Measurements from ENCODE around the gene ENOX1.

Gene ENOX1

DNA sequence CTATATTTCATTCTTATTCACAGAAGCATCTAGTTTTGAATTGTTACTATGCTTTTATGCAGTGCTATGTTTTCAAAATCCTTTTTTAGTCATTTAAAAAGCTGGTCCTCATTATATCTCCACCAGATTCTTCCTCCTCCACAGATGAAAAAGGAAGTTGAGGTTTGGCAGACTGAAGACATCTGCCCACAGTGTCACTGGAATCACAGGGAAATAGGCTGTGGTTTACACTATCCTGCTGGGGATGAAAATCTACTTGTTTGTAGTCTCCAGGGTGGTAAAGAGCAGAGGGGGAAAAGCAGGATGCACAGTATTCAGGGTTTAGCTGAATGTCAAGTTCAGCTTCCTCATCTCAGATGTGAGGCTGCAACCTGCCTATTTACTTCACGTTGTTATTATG is 412.2 kb downstream of the ENOX1 start:
- TF ChIP-seq PPARA (CRISPR knock-in tag; IDR thresholded peaks at IDR 0.05; ENCODE audit: borderline replicate concordance) (no peak), ZFP30 (CRISPR knock-in tag; IDR thresholded peaks at IDR 0.05) (no peak), OSR1 (CRISPR knock-in tag; IDR thresholded peaks at IDR 0.05) (no peak), ISL1 (CRISPR knock-in tag; IDR thresholded peaks at IDR 0.05) (no peak), RARB (CRISPR knock-in tag; IDR thresholded peaks at IDR 0.05) (no peak), ZFP3 (CRISPR knock-in tag; IDR thresholded peaks at IDR 0.05) (no peak), ZNF8 (CRISPR knock-in tag; IDR thresholded peaks at IDR 0.05) (no peak), ZNF70 (CRISPR knock-in tag; IDR thresholded peaks at IDR 0.05) (no peak), ZNF565 (CRISPR knock-in tag; conservative IDR thresholded peaks at IDR 0.05; ENCODE audit: low read depth) (no peak), SNAI2 (CRISPR knock-in tag; IDR thresholded peaks at IDR 0.05) (no peak), ARNTL (CRISPR knock-in tag; IDR thresholded peaks at IDR 0.05; ENCODE audit: borderline replicate concordance, low read depth) (no peak), TOX (CRISPR knock-in tag; IDR thresholded peaks at IDR 0.05; ENCODE audit: borderline replicate concordance) (no peak), CSDC2 (CRISPR knock-in tag; IDR thresholded peaks at IDR 0.05) (no peak)
- TF ChIP-seq, protein P1, sequence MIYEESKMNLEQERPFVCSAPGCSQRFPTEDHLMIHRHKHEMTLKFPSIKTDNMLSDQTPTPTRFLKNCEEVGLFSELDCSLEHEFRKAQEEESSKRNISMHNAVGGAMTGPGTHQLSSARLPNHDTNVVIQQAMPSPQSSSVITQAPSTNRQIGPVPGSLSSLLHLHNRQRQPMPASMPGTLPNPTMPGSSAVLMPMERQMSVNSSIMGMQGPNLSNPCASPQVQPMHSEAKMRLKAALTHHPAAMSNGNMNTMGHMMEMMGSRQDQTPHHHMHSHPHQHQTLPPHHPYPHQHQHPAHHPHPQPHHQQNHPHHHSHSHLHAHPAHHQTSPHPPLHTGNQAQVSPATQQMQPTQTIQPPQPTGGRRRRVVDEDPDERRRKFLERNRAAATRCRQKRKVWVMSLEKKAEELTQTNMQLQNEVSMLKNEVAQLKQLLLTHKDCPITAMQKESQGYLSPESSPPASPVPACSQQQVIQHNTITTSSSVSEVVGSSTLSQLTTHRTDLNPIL (CRISPR knock-in tag; IDR thresholded peaks at IDR 0.05; ENCODE audit: low read depth) = no peak
- TF ChIP-seq, protein P2, sequence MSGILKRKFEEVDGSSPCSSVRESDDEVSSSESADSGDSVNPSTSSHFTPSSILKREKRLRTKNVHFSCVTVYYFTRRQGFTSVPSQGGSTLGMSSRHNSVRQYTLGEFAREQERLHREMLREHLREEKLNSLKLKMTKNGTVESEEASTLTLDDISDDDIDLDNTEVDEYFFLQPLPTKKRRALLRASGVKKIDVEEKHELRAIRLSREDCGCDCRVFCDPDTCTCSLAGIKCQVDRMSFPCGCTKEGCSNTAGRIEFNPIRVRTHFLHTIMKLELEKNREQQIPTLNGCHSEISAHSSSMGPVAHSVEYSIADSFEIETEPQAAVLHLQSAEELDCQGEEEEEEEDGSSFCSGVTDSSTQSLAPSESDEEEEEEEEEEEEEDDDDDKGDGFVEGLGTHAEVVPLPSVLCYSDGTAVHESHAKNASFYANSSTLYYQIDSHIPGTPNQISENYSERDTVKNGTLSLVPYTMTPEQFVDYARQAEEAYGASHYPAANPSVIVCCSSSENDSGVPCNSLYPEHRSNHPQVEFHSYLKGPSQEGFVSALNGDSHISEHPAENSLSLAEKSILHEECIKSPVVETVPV (CRISPR knock-in tag; IDR thresholded peaks at IDR 0.05) = no peak
- TF ChIP-seq, protein P3, sequence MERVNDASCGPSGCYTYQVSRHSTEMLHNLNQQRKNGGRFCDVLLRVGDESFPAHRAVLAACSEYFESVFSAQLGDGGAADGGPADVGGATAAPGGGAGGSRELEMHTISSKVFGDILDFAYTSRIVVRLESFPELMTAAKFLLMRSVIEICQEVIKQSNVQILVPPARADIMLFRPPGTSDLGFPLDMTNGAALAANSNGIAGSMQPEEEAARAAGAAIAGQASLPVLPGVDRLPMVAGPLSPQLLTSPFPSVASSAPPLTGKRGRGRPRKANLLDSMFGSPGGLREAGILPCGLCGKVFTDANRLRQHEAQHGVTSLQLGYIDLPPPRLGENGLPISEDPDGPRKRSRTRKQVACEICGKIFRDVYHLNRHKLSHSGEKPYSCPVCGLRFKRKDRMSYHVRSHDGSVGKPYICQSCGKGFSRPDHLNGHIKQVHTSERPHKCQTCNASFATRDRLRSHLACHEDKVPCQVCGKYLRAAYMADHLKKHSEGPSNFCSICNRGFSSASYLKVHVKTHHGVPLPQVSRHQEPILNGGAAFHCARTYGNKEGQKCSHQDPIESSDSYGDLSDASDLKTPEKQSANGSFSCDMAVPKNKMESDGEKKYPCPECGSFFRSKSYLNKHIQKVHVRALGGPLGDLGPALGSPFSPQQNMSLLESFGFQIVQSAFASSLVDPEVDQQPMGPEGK (CRISPR knock-in tag; IDR thresholded peaks at IDR 0.05; ENCODE audit: borderline replicate concordance) = no peak
- TF ChIP-seq, protein P4, sequence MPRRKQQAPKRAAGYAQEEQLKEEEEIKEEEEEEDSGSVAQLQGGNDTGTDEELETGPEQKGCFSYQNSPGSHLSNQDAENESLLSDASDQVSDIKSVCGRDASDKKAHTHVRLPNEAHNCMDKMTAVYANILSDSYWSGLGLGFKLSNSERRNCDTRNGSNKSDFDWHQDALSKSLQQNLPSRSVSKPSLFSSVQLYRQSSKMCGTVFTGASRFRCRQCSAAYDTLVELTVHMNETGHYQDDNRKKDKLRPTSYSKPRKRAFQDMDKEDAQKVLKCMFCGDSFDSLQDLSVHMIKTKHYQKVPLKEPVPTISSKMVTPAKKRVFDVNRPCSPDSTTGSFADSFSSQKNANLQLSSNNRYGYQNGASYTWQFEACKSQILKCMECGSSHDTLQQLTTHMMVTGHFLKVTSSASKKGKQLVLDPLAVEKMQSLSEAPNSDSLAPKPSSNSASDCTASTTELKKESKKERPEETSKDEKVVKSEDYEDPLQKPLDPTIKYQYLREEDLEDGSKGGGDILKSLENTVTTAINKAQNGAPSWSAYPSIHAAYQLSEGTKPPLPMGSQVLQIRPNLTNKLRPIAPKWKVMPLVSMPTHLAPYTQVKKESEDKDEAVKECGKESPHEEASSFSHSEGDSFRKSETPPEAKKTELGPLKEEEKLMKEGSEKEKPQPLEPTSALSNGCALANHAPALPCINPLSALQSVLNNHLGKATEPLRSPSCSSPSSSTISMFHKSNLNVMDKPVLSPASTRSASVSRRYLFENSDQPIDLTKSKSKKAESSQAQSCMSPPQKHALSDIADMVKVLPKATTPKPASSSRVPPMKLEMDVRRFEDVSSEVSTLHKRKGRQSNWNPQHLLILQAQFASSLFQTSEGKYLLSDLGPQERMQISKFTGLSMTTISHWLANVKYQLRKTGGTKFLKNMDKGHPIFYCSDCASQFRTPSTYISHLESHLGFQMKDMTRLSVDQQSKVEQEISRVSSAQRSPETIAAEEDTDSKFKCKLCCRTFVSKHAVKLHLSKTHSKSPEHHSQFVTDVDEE (CRISPR knock-in tag; IDR thresholded peaks at IDR 0.05) = no peak
- TF ChIP-seq, protein P5, sequence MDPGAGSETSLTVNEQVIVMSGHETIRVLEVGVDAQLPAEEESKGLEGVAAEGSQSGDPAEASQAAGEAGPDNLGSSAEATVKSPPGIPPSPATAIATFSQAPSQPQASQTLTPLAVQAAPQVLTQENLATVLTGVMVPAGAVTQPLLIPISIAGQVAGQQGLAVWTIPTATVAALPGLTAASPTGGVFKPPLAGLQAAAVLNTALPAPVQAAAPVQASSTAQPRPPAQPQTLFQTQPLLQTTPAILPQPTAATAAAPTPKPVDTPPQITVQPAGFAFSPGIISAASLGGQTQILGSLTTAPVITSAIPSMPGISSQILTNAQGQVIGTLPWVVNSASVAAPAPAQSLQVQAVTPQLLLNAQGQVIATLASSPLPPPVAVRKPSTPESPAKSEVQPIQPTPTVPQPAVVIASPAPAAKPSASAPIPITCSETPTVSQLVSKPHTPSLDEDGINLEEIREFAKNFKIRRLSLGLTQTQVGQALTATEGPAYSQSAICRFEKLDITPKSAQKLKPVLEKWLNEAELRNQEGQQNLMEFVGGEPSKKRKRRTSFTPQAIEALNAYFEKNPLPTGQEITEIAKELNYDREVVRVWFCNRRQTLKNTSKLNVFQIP (CRISPR knock-in tag; IDR thresholded peaks at IDR 0.05; ENCODE audit: borderline replicate concordance, low read depth) = no peak
- ATAC-seq = peak; percentile 77

DNA sequence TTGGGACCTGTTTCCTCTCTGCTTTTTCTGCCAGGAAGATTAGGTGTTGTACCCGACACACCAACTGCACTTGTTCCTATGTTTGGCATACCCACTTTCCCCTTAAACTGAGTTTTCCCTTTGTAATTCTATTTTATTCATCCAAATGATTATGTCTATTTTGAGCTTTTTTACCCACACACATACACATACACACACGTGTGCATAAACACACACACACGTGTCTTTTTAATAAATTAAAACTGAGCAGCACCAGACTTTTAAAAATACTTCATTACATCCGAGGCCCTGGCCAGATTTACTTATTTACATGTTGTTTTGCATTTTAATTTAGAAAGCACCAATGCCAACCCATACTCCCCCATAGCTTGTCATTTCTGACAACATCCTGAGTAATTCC is 413.4 kb downstream of the ENOX1 start:
- ATAC-seq = no peak
- TF ChIP-seq ISL1 (CRISPR knock-in tag; IDR thresholded peaks at IDR 0.05) = no peak
- TF ChIP-seq, protein P1 (CRISPR knock-in tag; IDR thresholded peaks at IDR 0.05; ENCODE audit: low read depth) = no peak
- no peak for TF ChIP-seq TCF4 (CRISPR knock-in tag; IDR thresholded peaks at IDR 0.05; ENCODE audit: borderline replicate concordance)
- no peak for TF ChIP-seq GLIS3 (CRISPR knock-in tag; IDR thresholded peaks at IDR 0.05)
- no peak for TF ChIP-seq ESRRG (CRISPR knock-in tag; IDR thresholded peaks at IDR 0.05)
- TF ChIP-seq, protein P2 (CRISPR knock-in tag; IDR thresholded peaks at IDR 0.05) = no peak
- TF ChIP-seq ZC3H10 (CRISPR knock-in tag; IDR thresholded peaks at IDR 0.05) = no peak
- TF ChIP-seq CSDC2 (CRISPR knock-in tag; IDR thresholded peaks at IDR 0.05) = no peak
- TF ChIP-seq, protein P4 (CRISPR knock-in tag; IDR thresholded peaks at IDR 0.05) = no peak
- no peak for TF ChIP-seq ZNF70 (CRISPR knock-in tag; IDR thresholded peaks at IDR 0.05)
- TF ChIP-seq, protein P3 (CRISPR knock-in tag; IDR thresholded peaks at IDR 0.05; ENCODE audit: borderline replicate concordance) = no peak
- no peak for TF ChIP-seq ARNTL (CRISPR knock-in tag; IDR thresholded peaks at IDR 0.05; ENCODE audit: borderline replicate concordance, low read depth)
